Activated CD8-positive, alpha-beta memory T cell treated with anti-CD3 and anti-CD28 coated beads, Interleukin-2, amount 50 U/mL, for 24 hours (primary cell): ENCODE data around the gene ASPG.
A peak's percentile ranks its signal among the peaks of the same experiment; 100 is the strongest.

ENCODE experiments used
- DNase-seq: peaks from one replicate; pipeline ENCODE4 v3.0.0-alpha.2; 2020; ENCODE audit errors: extremely low read depth

The ASPG gene

GRCh38 chr14:104136472-104137296 is 51.2 kb downstream of the ASPG start:
- no peak for DNase-seq

GRCh38 chr14:104137297-104138097 is 52.0 kb downstream of the ASPG start:
- DNase-seq: peak; percentile 10

DNA sequence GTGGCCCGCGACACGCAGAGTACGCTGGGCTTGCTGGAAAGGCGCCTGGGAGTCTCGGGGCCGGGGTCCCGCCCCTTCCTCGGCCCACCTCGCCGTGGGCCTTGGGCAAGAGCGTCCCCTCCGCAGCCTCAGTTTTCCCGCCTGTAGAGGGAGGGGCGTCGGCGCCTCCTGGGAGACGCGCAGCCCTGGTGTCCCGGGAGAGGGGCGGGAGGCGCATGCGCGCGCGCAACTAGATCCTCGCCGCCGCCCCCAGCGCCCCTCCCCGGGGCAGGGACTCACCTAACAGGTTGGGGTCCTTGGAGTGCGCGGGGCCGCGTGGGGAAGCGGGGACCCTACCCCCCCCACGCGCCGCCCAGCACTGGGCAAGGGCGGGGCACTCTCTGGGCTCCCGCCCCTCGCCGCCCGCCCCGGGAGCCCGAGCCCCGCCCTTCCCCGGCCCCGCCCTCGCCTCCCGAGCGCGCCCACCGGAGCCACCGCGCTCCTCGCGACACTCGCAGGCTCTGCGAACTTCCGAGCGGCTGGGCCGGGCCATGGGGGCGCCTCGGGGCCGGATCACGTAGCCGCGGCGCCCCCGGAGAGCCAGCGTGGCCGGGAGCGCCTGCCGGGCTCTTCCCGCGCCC is 52.7 kb downstream of the ASPG start, which contains the start of gene KIF26A:
TSS of gene KIF26A (plus strand) at position 490 of the 620 bp plus-strand sequence. CDS start 136 bp downstream, outside the sequence.
- DNase-seq: no peak

DNA sequence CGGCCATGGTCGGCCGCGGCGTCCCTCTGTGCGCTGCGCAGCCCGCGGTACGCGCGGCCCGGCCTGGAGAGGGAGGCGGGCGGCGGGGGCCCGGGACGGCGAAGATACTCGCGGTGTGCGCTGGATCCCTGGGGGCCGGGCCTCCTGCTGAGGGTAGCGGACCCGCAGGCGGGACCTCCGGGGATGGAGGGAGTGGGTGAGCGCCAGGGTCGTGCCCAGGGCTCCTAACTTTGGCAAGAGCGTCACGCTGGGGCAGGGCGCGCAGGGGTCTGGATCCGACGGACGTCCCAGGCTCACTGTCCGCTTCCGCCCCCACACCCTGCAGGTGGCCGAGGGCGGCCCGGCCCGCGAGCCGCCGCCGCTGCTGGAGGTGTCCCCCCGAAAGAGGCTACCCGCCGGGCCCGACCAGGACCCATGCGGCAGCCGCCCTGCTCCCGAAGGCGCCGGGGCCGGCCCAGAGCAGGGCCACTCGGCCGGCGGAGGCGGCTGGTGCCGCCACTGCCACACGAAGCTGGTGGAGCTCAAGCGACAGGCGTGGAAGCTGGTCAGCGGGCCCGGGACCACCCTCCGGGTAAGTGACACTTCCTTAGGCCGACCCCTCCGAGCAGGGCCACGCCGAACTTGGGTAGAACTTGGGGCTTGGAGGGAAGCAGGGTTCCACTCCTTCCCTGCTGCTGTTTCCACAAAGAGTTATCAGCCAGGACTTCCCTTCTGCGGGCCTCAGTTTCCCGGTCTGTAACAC is 53.4 kb downstream of the ASPG start:
- DNase-seq: no peak

- no peak for DNase-seq
Measured at GRCh38 chr14:104139460-104140212, 54.1 kb downstream of the ASPG start.

DNA sequence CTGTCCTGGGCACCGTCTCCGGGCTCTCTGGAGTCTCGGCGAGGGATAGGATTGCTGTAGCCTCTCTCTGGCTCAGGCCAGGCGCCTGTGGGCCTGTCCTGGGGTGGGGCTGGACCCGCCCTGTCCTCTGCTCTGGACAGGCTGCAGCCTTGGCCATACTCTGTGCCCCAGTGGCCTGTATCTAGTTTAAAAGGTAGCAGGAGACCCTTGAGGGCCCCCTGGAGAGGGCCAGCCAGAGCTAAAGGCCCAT is 54.6 kb downstream of the ASPG start:
- no peak for DNase-seq

DNA sequence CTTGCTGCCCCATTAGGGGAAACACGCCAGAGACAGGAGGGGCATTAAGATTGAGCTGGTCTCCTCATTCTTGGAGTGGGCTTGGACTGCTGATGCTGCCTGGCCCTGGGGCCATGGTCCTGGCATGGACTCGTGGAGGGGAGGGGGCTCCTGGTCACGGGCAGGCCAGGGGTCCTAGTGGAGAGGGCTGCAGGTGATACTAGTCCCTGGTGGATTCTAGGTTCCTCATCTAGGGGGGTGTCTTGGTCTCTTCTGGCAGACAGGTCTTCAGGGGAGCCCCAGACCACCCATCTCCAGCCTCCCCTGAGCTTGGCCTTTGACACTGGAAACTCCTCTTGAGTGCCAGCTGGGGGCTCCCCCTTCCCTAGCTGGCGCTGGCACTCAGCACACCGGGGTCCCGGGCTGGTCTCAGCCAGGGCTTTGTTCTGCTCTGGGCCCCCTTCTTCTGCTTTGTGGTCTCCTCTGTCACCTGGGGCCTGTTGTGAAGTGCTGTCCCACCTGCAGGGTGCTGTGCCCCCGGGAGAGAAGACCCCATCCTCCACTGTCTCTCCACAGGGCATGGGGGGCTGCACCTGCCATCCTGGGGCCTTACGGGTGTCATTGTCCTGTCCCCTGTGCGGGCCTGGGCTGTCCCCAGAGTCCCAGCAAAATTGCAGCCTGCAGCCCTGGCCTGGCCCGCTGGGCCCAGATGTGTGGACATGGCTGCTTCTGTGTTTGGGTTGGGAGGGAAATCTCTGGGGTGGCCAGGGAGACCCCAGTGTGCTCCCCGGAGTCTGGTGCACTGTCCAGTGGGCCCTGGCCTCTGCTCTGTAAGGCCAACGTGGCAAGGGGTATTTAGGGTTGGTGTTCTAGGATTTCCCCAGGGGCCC is 55.2 kb downstream of the ASPG start:
- no peak for DNase-seq

DNA sequence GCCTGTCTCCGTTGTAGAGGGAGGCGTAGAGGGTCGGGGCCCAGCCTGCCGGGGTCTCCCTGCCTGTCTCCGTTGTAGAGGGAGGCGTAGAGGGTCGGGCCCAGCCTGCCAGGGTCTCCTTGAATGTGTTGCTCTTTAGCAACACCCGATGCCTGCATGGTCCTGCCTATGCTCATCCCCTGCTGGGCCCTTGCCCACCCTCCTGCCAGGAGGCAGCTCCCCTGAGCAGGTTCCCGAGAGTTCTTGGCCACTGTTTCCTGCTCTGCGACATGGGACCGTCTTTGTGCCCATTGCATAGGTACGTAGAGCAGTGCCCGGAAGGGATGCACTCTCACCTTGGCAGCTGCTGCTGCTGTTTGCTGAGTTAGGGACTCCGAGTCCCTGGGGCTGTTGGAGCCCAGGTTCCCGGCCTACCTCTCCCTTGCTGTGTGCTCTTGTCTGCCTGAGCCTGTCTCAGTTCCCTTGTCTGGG is 56.2 kb downstream of the ASPG start:
- no peak for DNase-seq

DNA sequence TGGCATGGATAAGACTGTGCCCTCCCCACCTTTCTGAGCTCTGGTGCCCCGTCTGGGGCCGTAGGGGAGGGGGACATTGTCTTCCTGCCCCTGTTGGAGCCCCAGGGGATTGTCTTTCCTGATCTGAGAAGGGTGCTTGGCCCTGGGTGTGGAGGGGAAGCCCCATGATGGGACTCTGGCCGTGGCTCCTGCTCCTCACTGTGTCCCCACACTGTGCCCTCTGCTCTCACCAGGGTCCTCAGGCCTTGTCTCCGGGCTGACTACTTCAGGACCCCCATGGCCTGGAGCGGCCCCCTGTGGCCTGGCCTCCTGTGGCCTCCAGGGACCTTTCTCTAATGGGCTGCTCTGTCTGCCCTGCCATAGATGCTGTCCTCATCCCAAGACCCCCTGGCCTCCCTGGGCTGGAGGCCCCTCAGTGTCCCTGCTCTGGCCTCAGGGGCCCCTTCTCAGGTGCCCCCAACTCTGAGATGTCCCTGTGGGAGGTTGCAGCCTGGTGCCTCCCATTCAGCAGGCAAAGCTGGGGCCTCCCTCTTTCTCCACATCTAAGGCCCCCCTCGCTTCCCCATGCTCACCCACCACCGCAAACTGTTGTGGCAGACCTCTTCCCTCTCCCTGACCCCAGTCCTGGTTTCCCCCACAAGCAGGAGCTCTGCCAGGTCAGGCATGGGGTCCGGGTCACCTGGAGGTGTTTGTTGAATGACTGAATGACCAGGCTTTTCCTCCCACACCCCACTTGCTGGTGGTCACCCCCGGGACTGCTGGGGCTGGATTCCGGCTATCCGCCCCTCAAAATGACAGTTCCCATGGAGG is 56.8 kb downstream of the ASPG start:
- DNase-seq: no peak

GRCh38 chr14:104142946-104143470 is 57.5 kb downstream of the ASPG start:
- no peak for DNase-seq

DNA sequence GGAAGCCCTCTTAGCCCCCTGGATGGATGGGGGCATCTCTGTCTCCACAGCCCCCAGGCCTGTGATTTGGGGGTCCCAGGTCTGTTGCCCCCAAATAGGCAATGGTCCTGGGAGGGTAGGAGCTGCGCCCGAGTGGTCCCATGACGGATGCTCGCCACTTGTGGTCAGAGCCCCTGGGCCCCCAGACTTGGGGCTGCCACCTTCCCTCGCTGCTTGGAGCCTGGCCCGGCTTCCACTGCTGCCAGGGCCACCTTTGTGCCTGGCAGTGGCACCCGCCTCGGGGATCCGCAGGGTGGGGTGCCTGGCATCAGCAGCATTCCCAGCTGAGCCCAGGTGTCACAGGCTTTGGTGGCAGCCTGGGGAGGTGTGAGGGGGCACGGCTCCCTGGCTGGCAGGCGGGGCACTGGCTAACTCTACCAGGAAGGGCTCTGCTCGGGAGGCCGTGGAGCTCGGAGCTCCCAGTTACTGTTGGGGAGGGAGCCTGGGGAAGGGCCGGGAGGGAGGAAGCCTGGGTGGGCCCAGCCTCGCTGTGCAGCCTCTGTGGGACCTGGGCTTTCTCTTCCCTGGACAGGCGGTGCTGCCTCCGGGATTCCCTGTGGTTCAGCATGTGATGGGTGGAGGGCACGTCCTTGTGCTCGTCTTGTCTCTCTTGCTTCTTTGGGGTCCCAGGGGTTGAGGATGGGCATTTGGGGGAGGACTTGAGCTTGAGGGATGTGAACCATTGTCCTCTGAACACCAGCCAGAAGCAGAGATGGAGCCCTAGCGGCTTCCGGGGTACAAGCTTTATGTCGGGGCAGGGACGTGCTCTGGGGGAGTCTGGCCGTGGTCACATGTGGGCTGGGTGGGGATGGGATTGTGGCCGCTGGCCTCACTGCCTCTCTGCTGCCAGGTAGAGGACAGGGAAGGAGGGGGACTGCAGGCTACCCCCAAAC is 58.3 kb downstream of the ASPG start:
- no peak for DNase-seq

DNA sequence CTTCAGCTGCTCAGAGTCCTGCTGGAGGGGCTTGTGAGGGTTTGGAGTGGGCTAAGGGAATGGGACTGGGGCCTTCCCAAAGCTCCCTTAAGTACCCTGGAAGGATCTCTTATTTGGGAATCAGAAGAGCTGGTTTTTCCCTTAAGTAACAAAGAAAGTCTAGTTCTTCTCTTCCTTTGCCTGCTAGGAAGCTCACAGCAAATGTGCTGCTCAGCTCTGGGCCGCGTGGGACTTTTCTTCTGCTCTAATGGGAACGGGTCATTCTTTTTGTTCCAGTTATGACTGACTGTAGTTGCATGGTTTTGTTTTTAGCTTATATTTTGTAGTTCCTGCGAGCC is 58.9 kb downstream of the ASPG start:
- no peak for DNase-seq

GRCh38 chr14:104144911-104145825 is 59.7 kb downstream of the ASPG start:
- no peak for DNase-seq

GRCh38 chr14:104145826-104146601 is 60.5 kb downstream of the ASPG start:
- no peak for DNase-seq

GRCh38 chr14:104146651-104147345 is 61.3 kb downstream of the ASPG start:
- no peak for DNase-seq
